Ovary (tissue), 9 donors: ENCODE results near the gene RB1. TPM values are rescaled to one million over a fixed set of nuclear protein-coding genes. Genes with fewer than 3 reads are reported as not detected.

ENCODE experiments used
- DNase-seq, 5 donors: peaks; one replicate each; pipeline ENCODE4 v3.0.0-alpha.2; 2019 to 2020
- H3K27ac ChIP-seq, 2 donors: fragments of 200-600 bp; one replicate each; pipeline versions ENCODE4 v1.5.1 to v1.8.0; 2019 to 2022
- H3K27me3 ChIP-seq: fragments of 200-600 bp; one replicate; pipeline ENCODE4 v1.8.0; 2022
- H3K36me3 ChIP-seq: fragments of 200-600 bp; sonication (generic); one replicate; pipeline ENCODE4 v1.5.1; 2019
- H3K4me1 ChIP-seq: one replicate; pipeline ENCODE4 v1.8.1; 2013; ENCODE audit warnings: mild to moderate bottlenecking, moderate library complexity; ENCODE audit not compliant: insufficient read depth
- H3K4me3 ChIP-seq: fragments of 200-600 bp; sonication (generic); one replicate; pipeline ENCODE4 v1.5.1; 2017
- H3K9me3 ChIP-seq, 2 donors: fragments of 200-600 bp in 1 of 2; sonication (generic) in 1 of 2; one replicate each; pipeline versions ENCODE4 v1.5.1 to v1.8.1; 2013 to 2019; ENCODE audit warnings: mild to moderate bottlenecking in 1 of 2, moderate library complexity in 1 of 2
- EP300 ChIP-seq: sonication (generic); formaldehyde crosslinking; IDR thresholded peaks from one replicate; pipeline ENCODE4 v1.6.1; 2017; ENCODE audit warnings: antibody characterized with exemption
- POLR2A ChIP-seq: fragments of 450-650 bp; IDR thresholded peaks from one replicate; pipeline ENCODE4 v1.6.1; 2017; ENCODE audit warnings: antibody characterized with exemption, mild to moderate bottlenecking, moderate library complexity
- WGBS, 3 donors: extraction: QIAGEN DNeasy Blood & Tissue Kit in 1 of 3; methylation state at CpG; one replicate each; pipeline versions ENCODE4 v1.1.5 to v1.1.7; 2013 to 2017; 5-methylcytosine and 5-hydroxymethylcytosine counted together
- intact Hi-C, 4 donors: fragments of 100-400 bp; cut with DNase I; formaldehyde crosslinking; loops; one replicate each; pipeline versions ENCODE4 v1.11.0 to v1.15.1; 2022 to 2023
- polyA plus RNA-seq, 2 donors: library from polyadenylated mRNA; stranded (reverse); fragments of 200-250 nt in 1 of 2; fragments of 350-450 nt in 1 of 2; fragmentation: Illumina TruSeq in 1 of 2; extraction: RNeasy Lipid Tissue Mini Kit (QIAGEN cat#74804) in 1 of 2; gene quantifications; one replicate each; pipeline ENCODE4 v1.2.3, GENCODE V29; 2013 to 2014
- total RNA-seq, 7 donors: library from RNA; depleted of rRNA in 2 of 7; stranded (reverse); fragments of >200 nt in 2 of 7; fragmentation: NEBNext Ultra II Directional in 3 of 7; extraction: Animal tissue kit (Norgen Biotek cat#: 25700) in 3 of 7; gene quantifications; one replicate each; pipeline versions ENCODE4 v1.1.0 to v1.2.4, GENCODE V29; 2016 to 2023
- TF ChIP-seq, protein P1 (sequence below), 3 donors: fragments of 450-650 bp in 2 of 3; fragments of 200-600 bp in 1 of 3; IDR thresholded peaks; one replicate each; pipeline versions ENCODE4 v1.5.1 to v1.8.0; 2016 to 2022; ENCODE audit warnings: antibody characterized with exemption in 3 of 3, mild to moderate bottlenecking in 1 of 3
- donor health status: DM: no; HTN: no; CAD: no; lungs with moderate emphysema.
- donor health status: DM: no; HTN: no; CAD: no.
- donor health status: Bipolar disorder and iron deficiency.
- donor health status: DM: yes; HTN: yes; CAD: no.
- donor health status: DM: no; HTN: no; CAD: no.
- donor health status: DM: yes; HTN: yes; CAD: no.

RB1 gene
- total and polyA plus RNA-seq, 9 donors = 11.4 to 36.6 (median 27.1) TPM

DNA sequence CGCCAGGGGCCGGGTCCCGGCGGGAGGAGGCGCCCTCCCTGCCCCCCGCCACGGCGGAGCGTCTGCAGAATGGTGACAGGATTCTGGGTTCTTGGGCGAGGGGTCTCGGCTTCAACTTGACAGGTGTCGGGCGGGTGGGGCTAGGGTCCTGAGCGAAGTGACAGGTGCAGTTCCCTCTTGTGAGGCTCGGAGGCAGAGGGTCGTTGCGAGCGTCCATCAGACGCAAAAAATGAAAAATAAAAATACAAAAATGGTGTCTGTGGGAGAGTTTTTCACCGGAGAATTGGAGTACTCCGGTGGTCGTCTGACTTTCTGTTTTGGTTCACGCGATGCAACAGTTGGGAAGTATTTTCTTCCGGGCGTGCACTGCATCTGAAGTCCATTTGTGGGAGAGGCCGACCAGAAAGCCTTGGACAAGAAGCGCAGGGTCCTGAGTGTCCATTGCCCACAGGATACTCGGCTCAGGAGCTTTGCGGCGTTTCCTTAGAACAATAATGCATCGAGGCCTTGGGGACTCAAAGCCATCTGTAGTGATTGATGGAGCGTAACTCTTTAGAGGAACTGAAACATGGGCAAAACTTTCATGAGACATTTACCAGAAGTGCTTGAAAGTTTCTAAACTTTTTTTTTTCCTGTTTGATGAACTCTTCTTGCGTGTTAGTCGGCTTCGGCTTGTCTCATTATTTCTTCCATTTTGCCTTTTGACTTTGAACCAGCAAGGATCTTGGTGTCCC is 759 bp downstream of the RB1 start:
- Histone ChIP-seq H3K27me3 (no peaks in the 10 kb centered on the region), H3K36me3 (no peaks in the 10 kb centered on the region), H3K27ac (peak overlapping the region; percentile 95 to 98), H3K4me1 (peaks cover 8% of the 10 kb centered on the region), H3K4me3 (peak overlapping the region; percentile 92), H3K9me3 (no peaks in the 10 kb centered on the region)
- peak; percentile 21 to 52 (median 46) for DNase-seq
- TF ChIP-seq, protein P1, sequence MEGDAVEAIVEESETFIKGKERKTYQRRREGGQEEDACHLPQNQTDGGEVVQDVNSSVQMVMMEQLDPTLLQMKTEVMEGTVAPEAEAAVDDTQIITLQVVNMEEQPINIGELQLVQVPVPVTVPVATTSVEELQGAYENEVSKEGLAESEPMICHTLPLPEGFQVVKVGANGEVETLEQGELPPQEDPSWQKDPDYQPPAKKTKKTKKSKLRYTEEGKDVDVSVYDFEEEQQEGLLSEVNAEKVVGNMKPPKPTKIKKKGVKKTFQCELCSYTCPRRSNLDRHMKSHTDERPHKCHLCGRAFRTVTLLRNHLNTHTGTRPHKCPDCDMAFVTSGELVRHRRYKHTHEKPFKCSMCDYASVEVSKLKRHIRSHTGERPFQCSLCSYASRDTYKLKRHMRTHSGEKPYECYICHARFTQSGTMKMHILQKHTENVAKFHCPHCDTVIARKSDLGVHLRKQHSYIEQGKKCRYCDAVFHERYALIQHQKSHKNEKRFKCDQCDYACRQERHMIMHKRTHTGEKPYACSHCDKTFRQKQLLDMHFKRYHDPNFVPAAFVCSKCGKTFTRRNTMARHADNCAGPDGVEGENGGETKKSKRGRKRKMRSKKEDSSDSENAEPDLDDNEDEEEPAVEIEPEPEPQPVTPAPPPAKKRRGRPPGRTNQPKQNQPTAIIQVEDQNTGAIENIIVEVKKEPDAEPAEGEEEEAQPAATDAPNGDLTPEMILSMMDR (IDR thresholded peaks at IDR 0.05) = no peak
- TF ChIP-seq POLR2A (no peak), EP300 (no peak)
- 0 to 1% (median 0%) methylated on average over 35 to 36 of the region's 36 CpGs for WGBS, 3 donors
- intact Hi-C loops = loop anchor here in 3 of 4 donors (5.0 to 10.0 kb wide), 4 partner anchors 60 to 177 kb away; partner anchors contain the start of gene ITM2B (in 1 of the 3)

DNA sequence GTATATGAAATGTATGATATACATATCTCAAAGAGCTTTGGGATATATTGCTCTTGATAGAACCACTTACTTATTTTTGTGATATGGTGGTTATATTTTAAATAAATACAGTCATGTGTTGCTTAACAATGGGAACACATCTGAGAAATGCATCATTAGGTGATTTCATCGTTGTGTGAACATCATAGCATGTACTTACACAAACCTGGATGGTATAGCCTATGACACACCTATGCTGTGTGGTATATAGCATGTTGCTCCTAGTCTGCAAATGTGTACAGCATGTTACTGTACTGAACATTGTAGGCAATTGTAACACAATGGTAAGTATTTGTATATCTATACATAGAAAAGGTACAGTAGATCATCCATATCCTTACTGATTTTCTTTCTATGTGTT is 7.7 kb downstream of the RB1 start:
- Histone ChIP-seq H3K27ac (no peak overlapping the region), H3K27me3 (no peaks in the 10 kb centered on the region), H3K9me3 (no peaks in the 10 kb centered on the region), H3K36me3 (no peaks in the 10 kb centered on the region), H3K4me1 (no peaks in the 10 kb centered on the region), H3K4me3 (no peak overlapping the region)
- 94 to 96% (median 96%) methylated on average over 1 of the region's 1 CpG for WGBS, 3 donors
- no peak for DNase-seq
- TF ChIP-seq POLR2A (no peak), EP300 (no peak)
- TF ChIP-seq, protein P1 (IDR thresholded peaks at IDR 0.05) = no peak
- intact Hi-C loops = no loop called here

DNA sequence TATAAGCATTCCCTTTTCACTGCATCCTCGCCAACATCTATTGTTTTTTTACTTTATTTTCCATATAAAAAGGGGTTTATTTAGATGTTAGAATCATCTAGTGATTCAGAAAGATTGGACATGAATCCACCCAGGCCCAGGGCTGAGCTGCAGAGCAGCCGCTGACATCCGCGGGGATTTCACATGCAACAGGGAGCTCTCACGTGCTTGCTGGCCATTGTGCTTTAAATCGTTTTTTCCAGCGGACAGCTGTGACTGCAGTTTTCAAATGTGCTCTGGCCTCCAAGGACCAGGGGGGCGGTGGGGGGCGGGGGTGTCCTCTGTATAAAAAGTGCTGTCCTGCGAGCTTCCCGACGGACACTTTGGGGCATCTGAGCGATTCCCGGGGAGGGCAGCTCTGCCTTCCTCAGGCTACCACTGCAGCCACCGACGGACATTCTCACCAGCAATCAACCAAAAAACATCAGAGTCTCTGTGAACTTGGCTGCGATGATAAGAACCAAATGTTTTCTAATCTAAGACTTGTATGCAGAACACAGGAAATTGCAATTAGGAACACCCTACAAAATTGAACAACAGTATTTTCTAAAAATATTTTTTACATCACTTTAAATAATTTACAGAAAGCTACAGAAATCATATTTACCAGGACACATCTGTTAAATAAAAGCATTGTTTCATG is 12.6 kb downstream of the RB1 start:
- Histone ChIP-seq H3K4me3 (no peak overlapping the region), H3K9me3 (no peaks in the 10 kb centered on the region), H3K27me3 (no peaks in the 10 kb centered on the region), H3K4me1 (no peaks in the 10 kb centered on the region), H3K36me3 (no peaks in the 10 kb centered on the region), H3K27ac (no peak overlapping the region)
- DNase-seq = no peak
- intact Hi-C loops = no loop called here
- no peak for TF ChIP-seq EP300
- TF ChIP-seq POLR2A = no peak
- TF ChIP-seq, protein P1 (IDR thresholded peaks at IDR 0.05) = no peak
- 81 to 88% (median 83%) methylated on average over 17 of the region's 17 CpGs for WGBS, 3 donors

DNA sequence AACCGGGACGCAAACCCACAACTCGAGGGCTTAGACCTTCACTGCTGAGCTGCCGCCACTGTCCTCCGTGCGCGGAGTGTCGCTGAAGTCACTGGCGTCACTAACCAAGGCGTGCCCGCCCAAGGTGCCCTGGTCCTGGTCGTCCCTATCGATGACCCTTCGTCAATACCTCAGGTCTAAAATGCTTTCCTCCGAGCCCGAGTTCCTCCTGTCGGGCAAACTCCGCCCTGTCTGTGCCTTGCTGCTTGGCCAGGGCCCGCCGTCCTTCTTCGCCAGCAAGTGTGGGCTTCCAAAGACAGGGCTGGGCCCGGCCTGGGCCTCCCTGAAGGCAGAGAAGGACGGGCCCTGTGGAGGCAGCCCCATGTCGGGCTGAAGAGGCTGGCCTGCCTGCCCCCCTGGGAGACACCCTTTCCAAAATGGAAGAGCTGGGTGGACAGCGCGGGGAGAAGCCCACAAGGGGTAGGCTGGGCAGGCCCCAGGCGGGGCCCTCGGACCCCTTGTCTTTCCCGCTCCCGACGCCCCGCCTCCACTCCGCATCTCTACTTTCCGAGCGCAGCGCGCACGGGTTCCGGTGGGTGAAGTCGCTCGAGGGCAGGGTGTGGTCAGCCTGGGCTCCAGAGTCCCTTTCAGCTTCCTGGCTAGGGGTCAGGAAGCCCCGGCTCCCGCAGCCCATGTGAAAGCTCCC is 13.4 kb downstream of the RB1 start:
- Histone ChIP-seq H3K36me3 (no peaks in the 10 kb centered on the region), H3K27ac (no peak overlapping the region), H3K27me3 (no peaks in the 10 kb centered on the region), H3K4me3 (no peak overlapping the region), H3K4me1 (no peaks in the 10 kb centered on the region), H3K9me3 (no peaks in the 10 kb centered on the region)
- DNase-seq = no peak
- 87 to 92% (median 91%) methylated on average over 43 of the region's 43 CpGs for WGBS, 3 donors
- TF ChIP-seq POLR2A = no peak
- TF ChIP-seq, protein P1 (IDR thresholded peaks at IDR 0.05) = no peak
- no peak for TF ChIP-seq EP300
- intact Hi-C loops = no loop called here
